Natural killer cell (primary cell): Measurements from ENCODE around the gene GABRB1. TPM values are rescaled to one million over a fixed set of nuclear protein-coding genes. Genes with fewer than 3 reads are reported as not detected.
A peak's percentile ranks its signal among the peaks of the same experiment; 100 is the strongest.

Experiments used
- ATAC-seq, 3 donors: fragments of 150-1000 bp in 2 of 3; fragments of 200-7000 bp in 1 of 3; cut with Tn5 transposase; 1 replicate in 1 of 3; 2 replicates in 2 of 3; pipeline ENCODE4 v1.10.0; 2021; ENCODE audit warnings: mild to moderate bottlenecking in 2 of 3, moderate library complexity in 2 of 3
- DNase-seq, 2 donors: peaks; one replicate each; pipeline versions ENCODE4 v3.0.0 to v3.0.0-alpha.2; 2013 to 2021; ENCODE audit warnings: mixed read lengths in 1 of 2
- H3K27ac ChIP-seq: one replicate; pipeline ENCODE4 v1.5.1; 2013; ENCODE audit warnings: mild to moderate bottlenecking, low read length
- H3K27me3 ChIP-seq: one replicate; pipeline ENCODE4 v1.6.1; 2013; ENCODE audit warnings: low read length; ENCODE audit not compliant: control insufficient read depth, insufficient read depth
- H3K36me3 ChIP-seq: one replicate; pipeline ENCODE4 v1.6.1; 2013; ENCODE audit warnings: low read length; ENCODE audit not compliant: control insufficient read depth, insufficient read depth
- H3K4me1 ChIP-seq: one replicate; pipeline ENCODE4 v1.6.1; 2013; ENCODE audit warnings: low read length; ENCODE audit not compliant: control insufficient read depth, insufficient read depth
- H3K4me3 ChIP-seq: one replicate; pipeline ENCODE4 v1.5.1; 2013; ENCODE audit warnings: low read length
- H3K9me3 ChIP-seq: one replicate; pipeline ENCODE4 v1.6.1; 2013; ENCODE audit warnings: low read length; ENCODE audit not compliant: control insufficient read depth, insufficient read depth
- H3K27ac Mint-ChIP-seq, 2 donors: one replicate each; pipeline ENCODE4 v1.8.0; 2022; ENCODE audit warnings: mild to moderate bottlenecking in 2 of 2, mixed read lengths in 2 of 2, moderate library complexity in 1 of 2
- H3K27me3 Mint-ChIP-seq, 2 donors: one replicate each; pipeline ENCODE4 v1.8.0; 2022; ENCODE audit warnings: low read depth in 2 of 2, mixed read lengths in 2 of 2
- H3K36me3 Mint-ChIP-seq: one replicate; pipeline ENCODE4 v1.8.0; 2022; ENCODE audit warnings: mixed read lengths
- H3K4me1 Mint-ChIP-seq, 2 donors: one replicate each; pipeline ENCODE4 v1.8.0; 2022; ENCODE audit warnings: mixed read lengths in 2 of 2
- H3K4me3 Mint-ChIP-seq: one replicate; pipeline ENCODE4 v1.8.0; 2022; ENCODE audit warnings: mild to moderate bottlenecking, moderate library complexity, mixed read lengths
- H3K9me3 Mint-ChIP-seq, 2 donors: one replicate each; pipeline ENCODE4 v1.8.0; 2022; ENCODE audit warnings: mixed read lengths in 2 of 2
- WGBS: methylation state at CpG from one replicate; pipeline ENCODE4 v1.1.7; 2013; ENCODE audit warnings: missing lambda C conversion rate; ENCODE audit not compliant: insufficient coverage; 5-methylcytosine and 5-hydroxymethylcytosine counted together
- intact Hi-C: fragments of 100-400 bp; cut with micrococcal nuclease; formaldehyde crosslinking; loops from one replicate; pipeline ENCODE4 v1.14.2; 2022
- total RNA-seq, 4 donors: library from RNA; stranded (reverse); fragments of 120-200 nt in 1 of 4; gene quantifications; one replicate each; pipeline versions ENCODE4 v1.2.3 to v1.2.4, GENCODE V29; 2013 to 2022
- TF ChIP-seq, protein P1 (sequence below): fragments of 200-600 bp; IDR thresholded peaks from one replicate; pipeline ENCODE4 v1.8.0; 2022; ENCODE audit warnings: antibody characterized with exemption

GABRB1 gene
- total RNA-seq, 3 donors from 2014 or later (not counting 1 experiment from before 2014, with no cell fraction given): not detected

- Histone ChIP-seq H3K27ac (no peak overlapping the region), H3K27me3 (no peaks in the 10 kb centered on the region), H3K9me3 (no peaks in the 10 kb centered on the region), H3K4me3 (no peak overlapping the region), H3K36me3 (peaks cover 54% of the 10 kb centered on the region), H3K4me1 (no peaks in the 10 kb centered on the region)
- DNase-seq (no peak), ATAC-seq (no peak)
- no peaks in the 10 kb centered on the region for H3K27me3 Mint-ChIP-seq
- intact Hi-C loops: no loop called here
- 78% methylated on average over 4 of the region's 4 CpGs for WGBS
- H3K4me1 Mint-ChIP-seq: peaks cover 5 to 9% of the 10 kb centered on the region in 2 donors
- H3K27ac Mint-ChIP-seq: no peak overlapping the region
- H3K9me3 Mint-ChIP-seq: no peaks in the 10 kb centered on the region
- peaks cover 17% of the 10 kb centered on the region for H3K36me3 Mint-ChIP-seq
- no peak overlapping the region for H3K4me3 Mint-ChIP-seq
- TF ChIP-seq, protein P1, sequence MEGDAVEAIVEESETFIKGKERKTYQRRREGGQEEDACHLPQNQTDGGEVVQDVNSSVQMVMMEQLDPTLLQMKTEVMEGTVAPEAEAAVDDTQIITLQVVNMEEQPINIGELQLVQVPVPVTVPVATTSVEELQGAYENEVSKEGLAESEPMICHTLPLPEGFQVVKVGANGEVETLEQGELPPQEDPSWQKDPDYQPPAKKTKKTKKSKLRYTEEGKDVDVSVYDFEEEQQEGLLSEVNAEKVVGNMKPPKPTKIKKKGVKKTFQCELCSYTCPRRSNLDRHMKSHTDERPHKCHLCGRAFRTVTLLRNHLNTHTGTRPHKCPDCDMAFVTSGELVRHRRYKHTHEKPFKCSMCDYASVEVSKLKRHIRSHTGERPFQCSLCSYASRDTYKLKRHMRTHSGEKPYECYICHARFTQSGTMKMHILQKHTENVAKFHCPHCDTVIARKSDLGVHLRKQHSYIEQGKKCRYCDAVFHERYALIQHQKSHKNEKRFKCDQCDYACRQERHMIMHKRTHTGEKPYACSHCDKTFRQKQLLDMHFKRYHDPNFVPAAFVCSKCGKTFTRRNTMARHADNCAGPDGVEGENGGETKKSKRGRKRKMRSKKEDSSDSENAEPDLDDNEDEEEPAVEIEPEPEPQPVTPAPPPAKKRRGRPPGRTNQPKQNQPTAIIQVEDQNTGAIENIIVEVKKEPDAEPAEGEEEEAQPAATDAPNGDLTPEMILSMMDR: no peak
Measured at GRCh38 chr4:47451657-47452056, 420.3 kb downstream of the GABRB1 start.

GRCh38 chr4:47462799-47463234, 431.4 kb downstream of the GABRB1 start:
- Histone ChIP-seq H3K4me1 (peaks cover 9% of the 10 kb centered on the region), H3K4me3 (peak overlapping the region; percentile 73), H3K27me3 (no peaks in the 10 kb centered on the region), H3K27ac (peak overlapping the region; percentile 80), H3K9me3 (no peaks in the 10 kb centered on the region), H3K36me3 (peaks cover 12% of the 10 kb centered on the region)
- TF ChIP-seq, protein P1: no peak
- Mint-ChIP-seq H3K27me3 (no peaks in the 10 kb centered on the region), H3K4me1 (peaks cover 21 to 40% of the 10 kb centered on the region in 2 donors), H3K9me3 (no peaks in the 10 kb centered on the region), H3K36me3 (peaks cover 8% of the 10 kb centered on the region), H3K27ac (peak overlapping the region; percentile 86 to 92), H3K4me3 (peak overlapping the region; percentile 63)
- intact Hi-C loops: loop anchor here (1.0 to 5.0 kb wide), 3 partner anchors 22 to 1369 kb away; partner anchors contain the start of genes ATP10D and OCIAD1
- 15% methylated on average over 6 of the region's 6 CpGs for WGBS
- peak in 1 of 2 donors; percentile 38 for DNase-seq
- ATAC-seq: no peak

GRCh38 chr4:47463235-47463956, 432.0 kb downstream of the GABRB1 start, which contains the start of gene COMMD8:
TSS of gene COMMD8 (minus strand) at chr4:47463702. CDS start at chr4:47463651, 51 bp downstream.
- Histone ChIP-seq H3K36me3 (peaks cover 9% of the 10 kb centered on the region), H3K4me1 (peaks cover 9% of the 10 kb centered on the region), H3K9me3 (no peaks in the 10 kb centered on the region), H3K27me3 (no peaks in the 10 kb centered on the region), H3K27ac (peak within 1 kb of the TSS; percentile 80), H3K4me3 (peak within 1 kb of the TSS; percentile 73)
- peak within 1 kb of the TSS; percentile 86 to 92 for H3K27ac Mint-ChIP-seq
- intact Hi-C loops: loop anchor here (1.0 to 5.0 kb wide), 3 partner anchors 22 to 1369 kb away; partner anchors contain the start of genes ATP10D and OCIAD1
- under 1% methylated on average over 51 of the region's 51 CpGs for WGBS
- H3K27me3 Mint-ChIP-seq: no peaks in the 10 kb centered on the region
- H3K36me3 Mint-ChIP-seq: peaks cover 8% of the 10 kb centered on the region
- ATAC-seq (peak; percentile 95 to 97 (median 95)), DNase-seq (peak; percentile 96 to 99)
- TF ChIP-seq, protein P1: peak; percentile 22
- H3K4me3 Mint-ChIP-seq: peak within 1 kb of the TSS; percentile 63
- H3K9me3 Mint-ChIP-seq: no peaks in the 10 kb centered on the region
- H3K4me1 Mint-ChIP-seq: peaks cover 21 to 40% of the 10 kb centered on the region in 2 donors
